Right lobe of liver (tissue), 6 donors: ENCODE measurements around the gene GJD3. TPM values are rescaled to one million over a fixed set of nuclear protein-coding genes. Genes with fewer than 3 reads are reported as not detected.

Experiments
- ATAC-seq, 4 donors: fragments of 200-7000 bp; cut with Tn5 transposase; one replicate each; pipeline ENCODE4 v1.9.1; 2020; ENCODE audit warnings: mild to moderate bottlenecking in 4 of 4, moderate library complexity in 4 of 4
- DNase-seq, 3 donors: peaks; one replicate each; pipeline ENCODE4 v3.0.0-alpha.2; 2020
- H3K27ac ChIP-seq, 3 donors: fragments of 200-600 bp; one replicate each; pipeline ENCODE4 v1.8.0; 2022
- H3K27me3 ChIP-seq, 2 donors: fragments of 200-600 bp; one replicate each; pipeline ENCODE4 v1.8.0; 2022
- H3K36me3 ChIP-seq, 4 donors: fragments of 200-600 bp; sonication (generic) in 1 of 4; one replicate each; pipeline versions ENCODE4 v1.5.1 to v1.8.0; 2017 to 2022; ENCODE audit warnings: control low read depth in 1 of 4
- H3K4me1 ChIP-seq, 4 donors: fragments of 200-600 bp; sonication (generic) in 1 of 4; one replicate each; pipeline versions ENCODE4 v1.5.1 to v1.8.0; 2017 to 2022; ENCODE audit warnings: control low read depth in 1 of 4
- H3K4me3 ChIP-seq, 3 donors: fragments of 200-600 bp; one replicate each; pipeline ENCODE4 v1.8.0; 2022
- H3K9me3 ChIP-seq, 4 donors: fragments of 200-600 bp; sonication (generic) in 1 of 4; one replicate each; pipeline versions ENCODE4 v1.5.1 to v1.8.0; 2017 to 2022; ENCODE audit warnings: control low read depth in 1 of 4
- POLR2A ChIP-seq: fragments of 450-650 bp; IDR thresholded peaks from one replicate; pipeline ENCODE4 v1.6.1; 2017; ENCODE audit warnings: antibody characterized with exemption, mild to moderate bottlenecking
- WGBS: methylation state at CpG from one replicate; pipeline ENCODE4 v1.1.6; 2018; ENCODE audit warnings: low coverage, low lambda C conversion rate; ENCODE audit not compliant: insufficient coverage; ENCODE audit errors: missing lambda C conversion rate; 5-methylcytosine and 5-hydroxymethylcytosine counted together
- intact Hi-C, 2 donors: fragments of 100-400 bp; cut with DNase I; formaldehyde crosslinking; loops; one replicate each; pipeline versions ENCODE4 v1.11.2 to v1.14.1; 2022
- total RNA-seq, 6 experiments: library from RNA; depleted of rRNA in 2 of 6; stranded (reverse); fragments of >200 nt in 2 of 6; fragmentation: NEBNext Ultra II Directional in 3 of 6; extraction: Animal tissue kit (Norgen Biotek cat#: 25700) in 3 of 6; gene quantifications; one replicate each; pipeline versions ENCODE4 v1.1.0 to v1.2.4, GENCODE V29; 2016 to 2023
- TF ChIP-seq, protein P1 (sequence below), 4 donors: fragments of 200-600 bp in 3 of 4; fragments of 450-650 bp in 1 of 4; IDR thresholded peaks; one replicate each; pipeline versions ENCODE4 v1.5.1 to v1.8.0; 2016 to 2022; ENCODE audit warnings: antibody characterized with exemption in 4 of 4, mild to moderate bottlenecking in 2 of 4
- donor health status: DM: no; HTN: yes; CAD: no.
- donor health status: DM: no; HTN: no; CAD: no.
- donor health status: DM: no; HTN: no; CAD: no.
- donor health status: DM: no; HTN: yes; CAD: no.
- donor health status: DM: no; HTN: yes; CAD: no.

Gene GJD3
- total RNA-seq, 6 experiments from 2014 or later: 0.22 to 0.78 (median 0.37) TPM; not detected in 1

- Histone ChIP-seq H3K4me3 (peak overlapping the region in 2 of 3 donors; percentile 25 to 31), H3K9me3 (no peaks in the 10 kb centered on the region), H3K27me3 (no peaks in the 10 kb centered on the region), H3K4me1 (peaks cover 5 to 90% (median 62%) of the 10 kb centered on the region in 4 donors), H3K27ac (peak overlapping the region; percentile 78 to 87 (median 86)), H3K36me3 (no peaks in the 10 kb centered on the region)
- WGBS: no CpG with 5 or more reads among the region's 4 CpGs
- TF ChIP-seq, protein P1, sequence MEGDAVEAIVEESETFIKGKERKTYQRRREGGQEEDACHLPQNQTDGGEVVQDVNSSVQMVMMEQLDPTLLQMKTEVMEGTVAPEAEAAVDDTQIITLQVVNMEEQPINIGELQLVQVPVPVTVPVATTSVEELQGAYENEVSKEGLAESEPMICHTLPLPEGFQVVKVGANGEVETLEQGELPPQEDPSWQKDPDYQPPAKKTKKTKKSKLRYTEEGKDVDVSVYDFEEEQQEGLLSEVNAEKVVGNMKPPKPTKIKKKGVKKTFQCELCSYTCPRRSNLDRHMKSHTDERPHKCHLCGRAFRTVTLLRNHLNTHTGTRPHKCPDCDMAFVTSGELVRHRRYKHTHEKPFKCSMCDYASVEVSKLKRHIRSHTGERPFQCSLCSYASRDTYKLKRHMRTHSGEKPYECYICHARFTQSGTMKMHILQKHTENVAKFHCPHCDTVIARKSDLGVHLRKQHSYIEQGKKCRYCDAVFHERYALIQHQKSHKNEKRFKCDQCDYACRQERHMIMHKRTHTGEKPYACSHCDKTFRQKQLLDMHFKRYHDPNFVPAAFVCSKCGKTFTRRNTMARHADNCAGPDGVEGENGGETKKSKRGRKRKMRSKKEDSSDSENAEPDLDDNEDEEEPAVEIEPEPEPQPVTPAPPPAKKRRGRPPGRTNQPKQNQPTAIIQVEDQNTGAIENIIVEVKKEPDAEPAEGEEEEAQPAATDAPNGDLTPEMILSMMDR (IDR thresholded peaks at IDR 0.05): no peak
- TF ChIP-seq POLR2A: no peak
- peak in 1 of 3 donors; percentile 13 for DNase-seq
- intact Hi-C loops: no loop called here
- no peak for ATAC-seq
Measured at GRCh38 chr17:40327244-40327729, 37.2 kb downstream of the GJD3 start.

DNA sequence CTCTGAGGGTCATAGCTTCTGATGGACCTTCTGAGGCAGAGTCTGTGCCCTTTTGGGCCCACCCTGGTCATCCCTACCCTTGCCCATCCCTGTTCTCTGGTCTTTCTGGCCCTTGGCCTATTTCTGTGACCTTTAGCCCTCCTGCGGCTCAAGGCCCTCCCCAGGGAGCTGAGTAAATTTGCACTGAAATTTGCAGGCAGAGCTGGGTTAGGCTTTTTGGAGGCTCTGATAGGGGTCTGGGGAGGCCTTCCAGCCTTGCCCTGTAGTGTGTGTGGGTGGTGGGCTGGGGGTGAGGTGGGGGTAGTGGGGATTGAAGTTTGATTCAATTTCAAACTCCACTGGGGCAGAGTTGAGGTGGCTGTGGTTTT is 37.7 kb downstream of the GJD3 start:
- intact Hi-C loops: no loop called here
- peak overlapping the region in 2 of 3 donors; percentile 25 to 31 for H3K4me3 ChIP-seq
- ATAC-seq: peak; percentile 26 to 49 (median 39)
- H3K4me1 ChIP-seq: peaks cover 5 to 90% (median 60%) of the 10 kb centered on the region in 4 donors
- WGBS: 13% methylated on average over 1 of the region's 1 CpG
- H3K36me3 ChIP-seq: no peaks in the 10 kb centered on the region
- peak in 1 of 3 donors; percentile 35 for DNase-seq
- no peaks in the 10 kb centered on the region for H3K27me3 ChIP-seq
- TF ChIP-seq POLR2A: no peak
- TF ChIP-seq, protein P1 (IDR thresholded peaks at IDR 0.05): no peak
- no peaks in the 10 kb centered on the region for H3K9me3 ChIP-seq
- H3K27ac ChIP-seq: peak overlapping the region; percentile 78 to 87 (median 86)

GRCh38 chr17:40326014-40326831 is 38.3 kb downstream of the GJD3 start:
- H3K27me3 ChIP-seq: no peaks in the 10 kb centered on the region
- DNase-seq: peak; percentile 69 to 86 (median 80)
- H3K9me3 ChIP-seq: no peaks in the 10 kb centered on the region
- peak overlapping the region; percentile 78 to 87 (median 86) for H3K27ac ChIP-seq
- peak; percentile 53 to 62 (median 60) for ATAC-seq
- no peak for TF ChIP-seq POLR2A
- TF ChIP-seq, protein P1 (IDR thresholded peaks at IDR 0.05): no peak
- H3K36me3 ChIP-seq: no peaks in the 10 kb centered on the region
- intact Hi-C loops: no loop called here
- peaks cover 5 to 90% (median 63%) of the 10 kb centered on the region in 4 donors for H3K4me1 ChIP-seq
- H3K4me3 ChIP-seq: peak overlapping the region in 1 of 3 donors; percentile 25
- WGBS: 15% methylated on average over 10 of the region's 17 CpGs

DNA sequence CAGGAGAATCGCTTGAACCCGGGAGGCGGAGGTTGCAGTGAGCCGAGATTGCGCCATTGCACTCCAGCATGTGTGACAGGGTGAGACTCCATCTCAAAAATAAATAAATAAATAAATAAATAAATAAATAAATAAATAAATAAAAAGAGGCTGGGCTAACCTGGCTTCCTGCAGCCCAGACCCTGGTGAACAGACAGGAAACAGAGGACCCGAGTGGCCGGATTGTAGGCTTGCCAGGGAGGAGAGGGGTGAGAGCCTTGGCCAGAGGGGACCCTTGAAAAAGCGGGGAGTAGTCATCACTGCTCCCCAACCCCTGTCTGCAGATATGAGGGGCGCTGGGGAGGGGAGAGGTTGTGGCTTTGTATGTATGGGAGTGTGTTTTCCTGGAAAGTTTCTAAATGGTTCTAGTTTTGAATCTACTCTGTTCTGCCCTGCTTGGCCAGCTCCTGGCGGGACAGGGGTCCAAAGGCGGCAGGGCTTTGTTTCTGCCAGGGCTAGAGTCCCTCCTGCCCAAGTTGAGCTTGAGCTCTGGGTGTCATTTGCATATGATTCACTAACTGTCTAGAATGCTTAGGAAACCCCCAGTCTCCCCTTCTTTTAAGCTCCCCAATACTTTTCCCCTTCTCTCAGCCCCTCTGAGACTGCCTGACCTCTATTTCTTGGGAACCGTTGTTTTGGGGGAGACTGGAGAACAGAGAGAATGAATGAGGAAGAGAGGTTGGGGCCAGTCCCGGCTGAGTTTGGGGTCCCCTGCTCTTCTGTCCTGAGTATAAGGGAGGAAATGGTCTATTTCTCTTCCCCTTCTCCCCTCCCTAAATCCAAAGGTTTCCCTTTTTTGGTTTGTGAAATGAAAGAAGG is 39.2 kb downstream of the GJD3 start:
- 49% methylated on average over 11 of the region's 13 CpGs for WGBS

More for the DNA sequence above, 39.2 kb downstream of the GJD3 start:
- DNase-seq: peak in 2 of 3 donors; percentile 25 to 54
- Histone ChIP-seq H3K4me1 (peaks cover 5 to 83% (median 58%) of the 10 kb centered on the region in 4 donors), H3K36me3 (no peaks in the 10 kb centered on the region), H3K27ac (peak overlapping the region in 2 of 3 donors; percentile 78 to 86), H3K9me3 (no peaks in the 10 kb centered on the region), H3K4me3 (no peak overlapping the region), H3K27me3 (no peaks in the 10 kb centered on the region)
- ATAC-seq: no peak
- TF ChIP-seq, protein P1 (IDR thresholded peaks at IDR 0.05): no peak
- TF ChIP-seq POLR2A: no peak
- intact Hi-C loops: no loop called here
